NCI-H128 (cell line): ENCODE results near the gene ULBP3.

Experiments
- DNase-seq: peaks from one replicate; lab custom pipeline; 2025; ENCODE audit not compliant: unreplicated experiment; lab: John Stamatoyannopoulos, UW

Gene ULBP3

GRCh38 chr6:150068720-150069648, at the start of gene ULBP3:
ULBP3 (minus strand) TSS chr6:150069121; CDS start chr6:150069066, 55 bp downstream.
- DNase-seq, result peak; percentile 50

DNA sequence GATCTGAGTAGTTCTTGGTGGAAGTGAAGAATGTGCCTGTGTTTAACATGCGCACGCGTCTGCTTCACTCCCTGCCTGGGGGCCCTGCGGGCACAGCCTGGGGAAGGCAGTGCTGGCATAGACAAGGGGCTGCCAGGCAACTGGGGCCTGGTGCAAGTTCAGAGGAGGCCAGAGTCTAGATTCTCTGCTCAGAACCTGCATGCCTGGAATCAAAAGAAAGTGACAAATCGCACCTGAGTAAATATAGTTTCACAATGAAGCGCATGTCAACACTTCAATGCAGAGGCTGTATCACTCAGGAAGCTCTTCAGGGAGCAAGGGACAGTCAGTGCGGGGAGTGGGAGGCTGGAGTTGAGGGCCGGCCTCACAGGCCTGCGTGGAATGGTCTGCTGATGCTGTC, 49.7 kb upstream of the ULBP3 start:
- DNase-seq, result no peak

DNA sequence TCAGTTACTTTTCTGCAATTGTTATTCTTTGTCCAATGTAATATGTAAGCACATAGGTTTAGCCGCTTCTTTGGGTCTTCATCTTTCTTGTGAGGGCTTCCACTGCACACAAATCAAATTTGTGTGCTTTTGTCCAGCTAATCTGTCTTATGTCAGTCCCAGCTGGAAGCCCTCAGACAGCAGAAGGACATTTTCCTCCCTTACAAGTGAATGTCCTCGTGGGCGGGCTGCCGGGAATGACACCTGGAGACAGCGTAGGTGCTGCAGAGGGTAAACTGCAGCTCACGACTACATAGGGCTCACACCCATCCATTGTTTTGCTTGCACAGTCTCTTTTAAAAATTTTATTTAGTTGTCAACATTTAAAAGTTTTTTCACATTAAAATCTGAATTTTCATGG, 49.3 kb upstream of the ULBP3 start:
- DNase-seq, result no peak

DNA sequence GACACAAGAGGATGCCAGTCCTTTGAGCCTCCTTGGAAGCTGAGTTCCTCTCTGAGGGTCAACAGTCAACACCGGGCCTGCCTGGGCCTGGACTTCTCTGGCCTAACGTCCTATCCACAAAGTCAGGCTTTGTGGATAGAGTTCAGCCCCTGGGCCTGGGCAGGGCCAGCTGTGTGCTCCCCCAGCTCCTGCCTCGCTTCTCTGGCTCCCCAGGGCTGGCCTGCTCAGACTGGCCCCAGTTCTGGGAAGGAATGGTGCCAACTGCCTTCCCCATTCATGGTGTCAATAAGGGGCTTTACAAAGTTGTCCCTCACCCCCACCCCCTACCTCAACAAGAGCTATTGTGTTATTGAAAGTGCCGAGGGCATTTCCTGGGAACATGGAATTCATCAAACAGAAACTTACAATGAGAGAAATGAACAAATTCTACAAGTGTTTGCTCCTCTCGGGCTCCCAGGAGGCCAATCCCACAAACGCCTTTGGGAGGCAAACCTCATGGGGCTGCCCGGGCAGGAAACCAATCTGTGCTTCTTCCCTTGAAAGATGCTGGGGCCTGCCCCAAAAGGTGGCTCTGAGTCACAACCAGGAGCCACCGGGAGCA, 47.4 kb upstream of the ULBP3 start:
- DNase-seq, result no peak

DNA sequence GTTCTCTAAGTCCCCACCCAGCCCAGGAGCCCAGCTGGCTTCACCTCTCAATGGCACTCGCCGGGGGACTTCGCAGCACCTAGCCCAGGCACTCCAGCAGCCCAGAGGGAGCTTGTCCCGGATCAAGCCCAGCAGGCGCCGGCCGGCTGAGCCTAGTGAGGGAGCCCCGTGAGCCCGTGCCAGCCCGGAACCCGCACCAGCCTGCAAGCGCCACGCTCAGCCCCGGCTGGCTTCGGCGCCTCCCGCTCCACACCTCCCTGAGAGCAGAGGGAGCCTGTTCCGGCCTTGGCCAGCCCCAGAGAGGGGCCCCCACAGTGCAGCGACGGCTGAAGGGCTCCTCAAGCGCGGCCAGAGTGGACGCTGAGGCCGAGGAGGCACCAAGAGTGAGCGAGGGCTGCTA, 46.8 kb upstream of the ULBP3 start:
- DNase-seq, result no peak

DNA sequence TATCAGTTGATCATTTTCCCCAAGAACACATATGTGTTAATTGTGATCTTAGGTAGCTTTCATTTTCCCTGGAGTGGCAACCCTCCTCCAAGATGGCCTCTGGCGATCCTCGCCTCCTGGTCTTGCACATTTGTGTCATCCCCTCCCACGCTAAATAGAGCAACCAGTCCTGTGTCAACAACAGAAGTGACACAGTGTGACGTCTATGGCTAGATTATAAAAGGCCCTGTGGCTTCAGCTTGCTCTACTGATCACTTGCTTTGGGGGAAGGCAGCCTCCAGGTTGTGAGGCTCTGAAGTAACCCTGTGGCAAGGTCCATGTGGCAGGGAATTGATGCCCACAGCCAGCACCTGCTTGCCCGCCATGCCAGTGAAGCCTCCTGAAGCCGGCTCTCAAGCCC, 43.3 kb upstream of the ULBP3 start:
- DNase-seq, result no peak

DNA sequence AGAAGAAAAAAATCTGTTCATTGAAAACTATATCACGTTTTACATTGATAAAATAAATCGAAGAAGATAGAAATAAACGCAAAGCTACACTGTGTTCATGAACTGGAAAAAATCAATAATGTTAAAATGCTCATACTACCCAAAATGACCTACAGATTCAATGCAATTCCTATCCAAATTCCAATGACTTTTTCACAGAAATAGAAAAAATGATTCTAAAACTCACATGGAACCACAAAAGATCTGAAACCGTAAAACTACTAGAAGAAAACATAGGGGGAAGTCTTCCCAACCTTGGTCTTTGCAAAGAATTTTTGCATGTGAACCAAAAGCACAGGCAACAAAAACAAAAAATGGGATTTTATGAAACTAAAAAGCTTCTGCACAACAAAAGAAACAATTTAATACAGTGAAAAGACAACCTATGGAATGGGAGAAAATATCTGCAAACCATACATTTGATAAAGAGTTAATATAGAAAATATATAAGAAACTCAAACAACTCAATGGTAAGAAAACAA, 33.9 kb upstream of the ULBP3 start:
- no peak for DNase-seq

GRCh38 chr6:150100745-150101144, 31.8 kb upstream of the ULBP3 start:
- DNase-seq, result no peak

GRCh38 chr6:150099953-150100352, 31.0 kb upstream of the ULBP3 start:
- no peak for DNase-seq

- DNase-seq, result no peak
These were observed 30.6 kb upstream of the ULBP3 start for GRCh38 chr6:150099546-150099945.

GRCh38 chr6:150098155-150098554, 29.2 kb upstream of the ULBP3 start:
- DNase-seq, result no peak

DNA sequence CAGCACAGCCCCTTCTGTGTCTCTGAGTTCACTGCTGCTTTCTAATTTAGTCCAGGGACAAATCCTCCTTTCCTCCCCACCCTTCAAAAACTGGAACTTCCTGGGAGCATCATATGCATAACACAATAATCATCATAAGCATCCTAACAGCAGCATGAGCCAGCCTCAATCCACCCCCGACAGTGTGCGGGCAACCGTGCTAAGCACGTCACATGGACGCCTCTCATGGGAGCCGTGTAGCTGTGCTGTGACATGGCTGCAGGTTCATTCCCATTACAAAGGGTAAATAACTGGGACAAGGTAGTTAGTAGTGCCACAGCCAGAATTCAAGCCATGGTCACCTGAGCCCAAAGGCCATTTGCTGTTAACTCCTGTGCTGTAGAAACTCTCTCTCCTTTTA, 24.5 kb upstream of the ULBP3 start:
- no peak for DNase-seq

DNA sequence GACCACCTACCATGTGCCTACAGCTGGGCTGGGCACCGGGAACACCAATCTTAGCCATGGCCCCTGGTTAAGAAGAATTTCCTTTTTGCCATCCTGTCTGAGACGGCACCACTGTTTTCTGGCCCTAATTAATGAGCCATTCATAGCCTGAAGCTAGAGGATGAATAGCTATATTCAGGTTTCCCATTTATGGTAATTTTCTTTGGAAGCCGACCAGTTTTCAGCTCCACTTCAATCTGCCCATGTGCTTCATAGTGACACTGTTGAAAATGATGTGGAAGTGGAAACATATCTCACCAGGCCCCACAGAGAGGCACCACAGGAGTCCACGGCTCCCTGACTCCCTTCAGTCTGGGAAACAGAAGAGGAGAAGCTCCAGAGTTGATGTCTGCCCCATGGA, 22.6 kb upstream of the ULBP3 start:
- DNase-seq, result no peak

GRCh38 chr6:150090328-150090727, 21.4 kb upstream of the ULBP3 start:
- DNase-seq, result no peak

GRCh38 chr6:150088481-150089154, 19.7 kb upstream of the ULBP3 start:
- no peak for DNase-seq

- DNase-seq, result no peak
These were observed 18.4 kb upstream of the ULBP3 start for GRCh38 chr6:150087336-150087735.

DNA sequence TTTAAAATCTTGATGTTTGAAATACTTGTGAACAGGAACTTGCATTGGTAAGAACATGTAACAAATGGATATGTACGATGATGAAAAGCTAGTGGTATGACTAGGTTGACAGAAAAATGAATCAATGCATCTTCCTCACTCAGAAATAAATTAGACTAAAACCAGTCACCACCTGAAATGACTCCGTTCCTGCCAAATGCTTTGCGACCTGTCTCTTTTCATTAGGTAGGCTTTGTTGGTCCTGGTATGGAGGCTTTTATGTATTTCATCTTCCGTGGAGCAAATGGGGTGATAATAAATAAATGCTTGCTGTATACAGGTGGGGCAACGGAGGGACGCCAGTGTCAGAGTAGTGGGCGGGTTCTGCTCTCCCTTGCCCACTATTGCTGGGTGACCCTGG, 17.1 kb upstream of the ULBP3 start:
- DNase-seq, result no peak

- no peak for DNase-seq
These were observed 15.5 kb upstream of the ULBP3 start for GRCh38 chr6:150084426-150084825.

DNA sequence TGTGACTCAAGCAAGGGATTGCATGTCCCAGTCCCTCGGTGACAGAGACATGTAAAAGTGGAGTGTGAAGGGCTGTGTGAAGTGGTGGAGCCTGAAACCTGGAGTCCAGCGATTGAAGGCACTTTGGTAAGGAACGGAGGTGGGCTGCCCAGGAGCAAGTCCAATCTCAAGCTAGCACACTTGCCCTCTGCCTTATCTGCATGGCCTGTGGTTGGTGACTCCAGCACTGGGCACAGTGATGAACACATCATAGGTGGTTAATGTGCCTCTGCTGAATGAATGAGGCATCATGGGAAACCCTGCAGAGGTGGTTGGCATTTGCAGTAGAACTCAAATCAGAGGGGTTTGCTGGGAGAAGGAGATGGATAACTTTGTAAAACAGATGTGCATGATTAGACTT, 14.9 kb upstream of the ULBP3 start:
- DNase-seq, result no peak

GRCh38 chr6:150081702-150082101, 12.8 kb upstream of the ULBP3 start:
- DNase-seq, result no peak

- no peak for DNase-seq
These were observed 10.7 kb upstream of the ULBP3 start for GRCh38 chr6:150079604-150080003.

GRCh38 chr6:150078788-150079187, 9.9 kb upstream of the ULBP3 start:
- DNase-seq, result no peak
